ENCODE data around the gene GP1BB.
"Not testable (repeated sequence)": the region's sequence is repeated elsewhere in the genome, so short reads cannot be mapped to it uniquely, and the experiment has no call there.

GP1BB gene

GRCh38 chr22:19723232-19723982, at the start of gene GP1BB:
TSS of gene GP1BB (plus strand) at chr22:19723539. CDS start at chr22:19723570, 31 bp downstream.
- peaks cover 1 to 3% of the 10 kb centered on the region in 2 donors for H3K36me3 Mint-ChIP-seq
- no peaks in the 10 kb centered on the region for H3K9me3 Mint-ChIP-seq
- DNase-seq (peak; percentile 32), ATAC-seq (replicated peaks) (peak; percentile 76 to 79)
- peaks cover 75 to 85% of the 10 kb centered on the region in 2 donors for H3K27me3 Mint-ChIP-seq
- no peak within 1 kb of the TSS for H3K27ac Mint-ChIP-seq
- H3K4me3 Mint-ChIP-seq: peak within 1 kb of the TSS; percentile 47 to 78
- H3K4me1 Mint-ChIP-seq: peaks cover 27 to 32% of the 10 kb centered on the region in 2 donors

- no peak overlapping the region for H3K27ac Mint-ChIP-seq
- peaks cover 16 to 28% of the 10 kb centered on the region in 2 donors for H3K27me3 Mint-ChIP-seq
- H3K4me3 Mint-ChIP-seq: no peak overlapping the region
- peaks cover 0 to 2% of the 10 kb centered on the region in 2 donors for H3K9me3 Mint-ChIP-seq
- no peaks in the 10 kb centered on the region for H3K4me1 Mint-ChIP-seq
- ATAC-seq (replicated peaks) (no peak), DNase-seq (no peak)
- H3K36me3 Mint-ChIP-seq: no peaks in the 10 kb centered on the region
These were observed 49.7 kb upstream of the GP1BB start for GRCh38 chr22:19673660-19674059.

GRCh38 chr22:19674129-19674928, 49.0 kb upstream of the GP1BB start:
- Mint-ChIP-seq H3K36me3 (no peaks in the 10 kb centered on the region), H3K27me3 (peaks cover 19 to 32% of the 10 kb centered on the region in 2 donors), H3K27ac (no peak overlapping the region), H3K9me3 (peaks cover 0 to 2% of the 10 kb centered on the region in 2 donors), H3K4me3 (no peak overlapping the region), H3K4me1 (no peaks in the 10 kb centered on the region)
- ATAC-seq (replicated peaks): no peak
- no peak for DNase-seq

GRCh38 chr22:19674929-19675253, 48.4 kb upstream of the GP1BB start:
- DNase-seq (no peak), ATAC-seq (replicated peaks) (no peak)
- no peaks in the 10 kb centered on the region for H3K36me3 Mint-ChIP-seq
- no peak overlapping the region for H3K4me3 Mint-ChIP-seq
- H3K4me1 Mint-ChIP-seq: no peaks in the 10 kb centered on the region
- peaks cover 0 to 2% of the 10 kb centered on the region in 2 donors for H3K9me3 Mint-ChIP-seq
- H3K27me3 Mint-ChIP-seq: peaks cover 19 to 38% of the 10 kb centered on the region in 2 donors
- no peak overlapping the region for H3K27ac Mint-ChIP-seq

- H3K36me3 Mint-ChIP-seq: no peaks in the 10 kb centered on the region
These were observed 47.9 kb upstream of the GP1BB start for GRCh38 chr22:19675428-19675827.

GRCh38 chr22:19676437-19676836, 46.9 kb upstream of the GP1BB start:
- H3K36me3 Mint-ChIP-seq, H3K27ac Mint-ChIP-seq: not testable (repeated sequence)
- H3K27me3 Mint-ChIP-seq: peaks cover 23 to 43% of the 10 kb centered on the region in 2 donors

More at GRCh38 chr22:19675428-19675827, 47.9 kb upstream of the GP1BB start:
- ATAC-seq (replicated peaks): no peak
- DNase-seq: no peak
- H3K9me3 Mint-ChIP-seq: peaks cover 0 to 2% of the 10 kb centered on the region in 2 donors
- no peak overlapping the region for H3K27ac Mint-ChIP-seq
- peaks cover 21 to 40% of the 10 kb centered on the region in 2 donors for H3K27me3 Mint-ChIP-seq
- no peaks in the 10 kb centered on the region for H3K4me1 Mint-ChIP-seq
- no peak overlapping the region for H3K4me3 Mint-ChIP-seq

GRCh38 chr22:19678949-19679521, 44.3 kb upstream of the GP1BB start:
- DNase-seq (no peak), ATAC-seq (replicated peaks) (no peak)
- H3K4me3 Mint-ChIP-seq: no peak overlapping the region
- no peak overlapping the region for H3K27ac Mint-ChIP-seq
- H3K9me3 Mint-ChIP-seq: peaks cover 0 to 4% of the 10 kb centered on the region in 2 donors
- no peaks in the 10 kb centered on the region for H3K36me3 Mint-ChIP-seq
- H3K4me1 Mint-ChIP-seq: no peaks in the 10 kb centered on the region
- H3K27me3 Mint-ChIP-seq: peaks cover 33 to 52% of the 10 kb centered on the region in 2 donors

More at GRCh38 chr22:19676437-19676836, 46.9 kb upstream of the GP1BB start:
- H3K4me3 Mint-ChIP-seq; DNase-seq; ATAC-seq (replicated peaks); H3K9me3 Mint-ChIP-seq; H3K4me1 Mint-ChIP-seq: not testable (repeated sequence)

- H3K4me3 Mint-ChIP-seq: no peak overlapping the region
- ATAC-seq (replicated peaks) (no peak), DNase-seq (no peak)
- peaks cover 0 to 4% of the 10 kb centered on the region in 2 donors for H3K9me3 Mint-ChIP-seq
- H3K36me3 Mint-ChIP-seq: no peaks in the 10 kb centered on the region
- H3K27me3 Mint-ChIP-seq: peaks cover 28 to 49% of the 10 kb centered on the region in 2 donors
- H3K27ac Mint-ChIP-seq: no peak overlapping the region
- H3K4me1 Mint-ChIP-seq: no peaks in the 10 kb centered on the region
These were observed 43.7 kb upstream of the GP1BB start for GRCh38 chr22:19679522-19680101.

GRCh38 chr22:19680287-19680881, 43.0 kb upstream of the GP1BB start:
- Mint-ChIP-seq H3K4me3 (no peak overlapping the region), H3K4me1 (no peaks in the 10 kb centered on the region), H3K36me3 (no peaks in the 10 kb centered on the region), H3K9me3 (peaks cover 0 to 4% of the 10 kb centered on the region in 2 donors), H3K27ac (no peak overlapping the region), H3K27me3 (peaks cover 27 to 48% of the 10 kb centered on the region in 2 donors)
- ATAC-seq (replicated peaks): no peak
- no peak for DNase-seq

- peaks cover 0 to 4% of the 10 kb centered on the region in 2 donors for H3K9me3 Mint-ChIP-seq
These were observed 42.2 kb upstream of the GP1BB start for GRCh38 chr22:19680911-19681862.

GRCh38 chr22:19681863-19682245, 41.5 kb upstream of the GP1BB start:
- peaks cover 0 to 4% of the 10 kb centered on the region in 2 donors for H3K9me3 Mint-ChIP-seq
- H3K4me3 Mint-ChIP-seq: no peak overlapping the region
- H3K36me3 Mint-ChIP-seq: no peaks in the 10 kb centered on the region
- no peak overlapping the region for H3K27ac Mint-ChIP-seq
- H3K4me1 Mint-ChIP-seq: no peaks in the 10 kb centered on the region
- DNase-seq (no peak), ATAC-seq (replicated peaks) (no peak)
- H3K27me3 Mint-ChIP-seq: peaks cover 27 to 47% of the 10 kb centered on the region in 2 donors

More at GRCh38 chr22:19680911-19681862, 42.2 kb upstream of the GP1BB start:
- peaks cover 27 to 48% of the 10 kb centered on the region in 2 donors for H3K27me3 Mint-ChIP-seq
- no peaks in the 10 kb centered on the region for H3K36me3 Mint-ChIP-seq
- H3K4me3 Mint-ChIP-seq: no peak overlapping the region
- H3K4me1 Mint-ChIP-seq: no peaks in the 10 kb centered on the region
- H3K27ac Mint-ChIP-seq: no peak overlapping the region
- DNase-seq (no peak), ATAC-seq (replicated peaks) (no peak)

GRCh38 chr22:19686946-19687345, 36.4 kb upstream of the GP1BB start:
- no peaks in the 10 kb centered on the region for H3K4me1 Mint-ChIP-seq
- H3K27ac Mint-ChIP-seq: no peak overlapping the region
- no peak overlapping the region for H3K4me3 Mint-ChIP-seq
- no peaks in the 10 kb centered on the region for H3K9me3 Mint-ChIP-seq
- no peak for DNase-seq
- H3K27me3 Mint-ChIP-seq: peaks cover 16 to 26% of the 10 kb centered on the region in 2 donors
- H3K36me3 Mint-ChIP-seq: no peaks in the 10 kb centered on the region
- ATAC-seq (replicated peaks): no peak

Measured in stimulated activated naive B cell treated with anti-CD40 and anti-IgM and Interleukin-4, amounts not matched to agents 10 μg/mL and 1 μg/mL and 100 μg/mL, for 72 hours (primary cell).